Kidney (tissue), 14 donors: ENCODE results near the gene CX3CL1. TPM values are rescaled to one million over a fixed set of nuclear protein-coding genes. Genes with fewer than 3 reads are reported as not detected.

Experiments
- DNase-seq, 5 donors: peaks; one replicate each; pipeline ENCODE4 v3.0.0-alpha.2; 2013 to 2020
- FAIRE-seq: peaks from 2 replicates; lab custom pipeline; 2012; peaks lifted over from hg19 to GRCh38; lab: Jason Lieb, UNC
- H3K27ac ChIP-seq, 2 donors: one replicate each; pipeline ENCODE4 v1.7.0; 2013; ENCODE audit warnings: low read depth in 2 of 2, low read length in 2 of 2, inconsistent platforms in 1 of 2
- H3K27me3 ChIP-seq: one replicate; pipeline ENCODE4 v1.7.1; 2013; ENCODE audit warnings: low read length, inconsistent platforms; ENCODE audit not compliant: control insufficient read depth, insufficient read depth
- H3K36me3 ChIP-seq, 3 donors: one replicate each; pipeline versions ENCODE4 v1.7.0 to v1.7.1; 2013; ENCODE audit warnings: low read length in 3 of 3, control low read depth in 1 of 3, inconsistent platforms in 1 of 3; ENCODE audit not compliant: insufficient read depth in 3 of 3, control insufficient read depth in 2 of 3
- H3K4me1 ChIP-seq, 3 donors: one replicate each; pipeline versions ENCODE4 v1.7.0 to v1.7.1; 2013; ENCODE audit warnings: low read length in 3 of 3, inconsistent platforms in 1 of 3, low read depth in 1 of 3; ENCODE audit not compliant: control insufficient read depth in 2 of 3, insufficient read depth in 2 of 3
- H3K4me3 ChIP-seq, 3 donors: one replicate each; pipeline versions ENCODE4 v1.7.0 to v1.8.1; 2013; ENCODE audit warnings: low read length in 3 of 3, control low read depth in 1 of 3, inconsistent platforms in 1 of 3
- H3K9ac ChIP-seq, 3 donors: one replicate each; pipeline versions ENCODE4 v1.7.0 to v1.7.1; 2013; ENCODE audit warnings: low read length in 3 of 3, control low read depth in 1 of 3, inconsistent platforms in 1 of 3
- H3K9me3 ChIP-seq, 3 donors: one replicate each; pipeline versions ENCODE4 v1.7.0 to v1.7.1; 2013; ENCODE audit warnings: low read length in 3 of 3, control low read depth in 1 of 3, inconsistent platforms in 1 of 3; ENCODE audit not compliant: control insufficient read depth in 2 of 3, insufficient read depth in 1 of 3
- intact Hi-C: fragments of 100-400 bp; cut with DNase I; formaldehyde crosslinking; loops from one replicate; pipeline ENCODE4 v1.11.1; 2022
- polyA plus RNA-seq: library from polyadenylated mRNA; stranded (reverse); fragments of 350-450 nt; fragmentation: Illumina TruSeq; extraction: RNeasy Lipid Tissue Mini Kit (QIAGEN cat#74804); gene quantifications from one replicate; pipeline ENCODE4 v1.2.3, GENCODE V29; 2014; ENCODE audit warnings: low read depth, low replicate concordance; ENCODE audit not compliant: insufficient read depth
- total RNA-seq: library from RNA; stranded (reverse); fragmentation: NEBNext Ultra II Directional; extraction: Animal tissue kit (Norgen Biotek cat#: 25700); gene quantifications from one replicate; pipeline ENCODE4 v1.2.1, GENCODE V29; 2021
- TF ChIP-seq, protein P1 (sequence below): IDR thresholded peaks from 3 replicates; pipeline ENCODE4 v1.5.1; 2012; ENCODE audit warnings: mild to moderate bottlenecking, moderate library complexity, borderline replicate concordance; ENCODE audit not compliant: insufficient read depth; ENCODE audit errors: extremely low read depth
- donor health status: control.
- donor health status: control.
- donor health status: control.
- donor health status: control.
- donor health status: control.
- donor health status: DM: yes; HTN: yes; CAD: no.
- donor health status: Normal renal cell carcinoma (clear cell type).

Gene CX3CL1
- total and polyA plus RNA-seq, 2 donors from 2014 or later = 39.1 to 46.4 TPM

DNA sequence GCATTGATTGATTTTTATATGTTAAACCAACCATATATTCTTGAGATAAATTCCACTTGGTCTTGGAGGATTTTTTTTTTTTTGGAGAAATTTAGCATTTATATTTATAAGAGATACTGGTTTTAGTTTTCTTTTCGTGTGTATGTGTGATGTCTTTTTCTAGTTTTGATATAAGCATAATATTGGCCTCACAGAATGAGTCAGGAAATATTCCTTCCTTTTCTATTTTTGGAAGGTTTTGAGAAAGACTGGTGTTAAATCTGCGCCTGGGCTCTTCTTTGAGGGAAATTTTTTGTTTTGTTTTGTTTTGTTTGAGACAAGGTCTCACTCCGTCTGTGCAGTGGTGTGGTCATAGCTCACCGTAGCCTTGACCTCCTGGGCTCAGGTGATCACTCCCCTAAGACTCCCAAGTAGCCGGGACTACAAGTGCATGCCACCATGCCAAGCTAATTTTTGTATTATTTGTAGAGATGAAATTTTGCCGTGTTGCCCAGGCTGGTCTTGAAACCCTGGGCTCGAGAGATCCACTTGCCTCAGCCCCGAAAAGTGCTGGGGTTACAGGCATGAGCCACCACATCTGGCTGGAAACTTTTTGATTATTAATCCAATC lies 42.5 kb upstream of the CX3CL1 start:
- intact Hi-C loops = no loop called here
- Histone ChIP-seq H3K36me3 (no peaks in the 10 kb centered on the region), H3K27me3 (no peaks in the 10 kb centered on the region), H3K4me3 (no peak overlapping the region), H3K4me1 (no peaks in the 10 kb centered on the region), H3K27ac (no peak overlapping the region), H3K9ac (no peak overlapping the region), H3K9me3 (peaks cover 0 to 3% (median 0%) of the 10 kb centered on the region in 3 donors)
- no peak for FAIRE-seq
- no peak for DNase-seq
- TF ChIP-seq, protein P1, sequence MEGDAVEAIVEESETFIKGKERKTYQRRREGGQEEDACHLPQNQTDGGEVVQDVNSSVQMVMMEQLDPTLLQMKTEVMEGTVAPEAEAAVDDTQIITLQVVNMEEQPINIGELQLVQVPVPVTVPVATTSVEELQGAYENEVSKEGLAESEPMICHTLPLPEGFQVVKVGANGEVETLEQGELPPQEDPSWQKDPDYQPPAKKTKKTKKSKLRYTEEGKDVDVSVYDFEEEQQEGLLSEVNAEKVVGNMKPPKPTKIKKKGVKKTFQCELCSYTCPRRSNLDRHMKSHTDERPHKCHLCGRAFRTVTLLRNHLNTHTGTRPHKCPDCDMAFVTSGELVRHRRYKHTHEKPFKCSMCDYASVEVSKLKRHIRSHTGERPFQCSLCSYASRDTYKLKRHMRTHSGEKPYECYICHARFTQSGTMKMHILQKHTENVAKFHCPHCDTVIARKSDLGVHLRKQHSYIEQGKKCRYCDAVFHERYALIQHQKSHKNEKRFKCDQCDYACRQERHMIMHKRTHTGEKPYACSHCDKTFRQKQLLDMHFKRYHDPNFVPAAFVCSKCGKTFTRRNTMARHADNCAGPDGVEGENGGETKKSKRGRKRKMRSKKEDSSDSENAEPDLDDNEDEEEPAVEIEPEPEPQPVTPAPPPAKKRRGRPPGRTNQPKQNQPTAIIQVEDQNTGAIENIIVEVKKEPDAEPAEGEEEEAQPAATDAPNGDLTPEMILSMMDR = no peak

DNA sequence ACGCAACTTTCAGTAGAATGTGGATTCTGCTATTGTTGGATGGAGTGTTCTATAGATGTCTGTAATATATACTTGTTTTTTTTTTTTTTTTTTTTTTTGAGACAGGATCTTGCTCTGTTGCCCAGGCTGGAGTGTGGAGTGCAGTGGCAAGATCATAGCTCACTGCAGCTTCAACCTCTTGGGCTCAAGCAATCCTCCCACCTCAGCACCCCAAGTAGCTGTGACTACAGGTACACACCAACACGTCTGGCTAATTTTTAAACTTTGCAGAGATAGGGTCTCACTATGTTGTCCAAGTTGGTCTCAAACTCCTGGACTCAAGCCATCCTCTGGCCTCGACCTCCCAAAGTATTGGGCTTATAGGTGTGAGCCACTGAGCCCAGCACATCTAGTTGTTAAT lies 40.9 kb upstream of the CX3CL1 start:
- no peaks in the 10 kb centered on the region for H3K27me3 ChIP-seq
- FAIRE-seq (no peak), DNase-seq (no peak)
- intact Hi-C loops = no loop called here
- no peak overlapping the region for H3K9ac ChIP-seq
- TF ChIP-seq, protein P1 = no peak
- H3K27ac ChIP-seq = no peak overlapping the region
- no peaks in the 10 kb centered on the region for H3K4me1 ChIP-seq
- H3K36me3 ChIP-seq = no peaks in the 10 kb centered on the region
- H3K9me3 ChIP-seq = peaks cover 0 to under 1% (median 0%) of the 10 kb centered on the region in 3 donors
- no peak overlapping the region for H3K4me3 ChIP-seq

DNA sequence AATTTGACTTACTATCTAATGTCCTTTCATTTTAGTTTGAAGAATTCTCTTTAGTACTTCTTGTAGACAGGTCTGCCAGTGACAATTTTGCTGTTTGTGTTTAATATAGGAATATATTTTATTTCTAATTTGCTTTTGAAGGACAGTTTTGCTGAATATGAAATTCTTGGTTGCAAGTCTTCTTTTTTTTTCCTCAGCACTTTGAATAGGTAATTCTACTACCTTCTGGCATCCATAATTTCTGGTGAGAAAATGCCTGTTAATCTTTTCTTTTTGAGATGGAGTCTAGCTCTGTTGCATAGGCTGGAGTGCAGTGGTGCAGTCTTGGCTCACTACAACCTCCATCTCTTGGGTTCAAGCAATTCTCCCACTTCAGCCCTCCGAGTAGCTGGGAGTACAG lies 38.9 kb upstream of the CX3CL1 start:
- Histone ChIP-seq H3K9me3 (no peaks in the 10 kb centered on the region), H3K36me3 (no peaks in the 10 kb centered on the region), H3K27me3 (no peaks in the 10 kb centered on the region), H3K4me3 (no peak overlapping the region), H3K4me1 (no peaks in the 10 kb centered on the region), H3K9ac (no peak overlapping the region), H3K27ac (no peak overlapping the region)
- FAIRE-seq (no peak), DNase-seq (no peak)
- intact Hi-C loops = no loop called here
- TF ChIP-seq, protein P1 = no peak

DNA sequence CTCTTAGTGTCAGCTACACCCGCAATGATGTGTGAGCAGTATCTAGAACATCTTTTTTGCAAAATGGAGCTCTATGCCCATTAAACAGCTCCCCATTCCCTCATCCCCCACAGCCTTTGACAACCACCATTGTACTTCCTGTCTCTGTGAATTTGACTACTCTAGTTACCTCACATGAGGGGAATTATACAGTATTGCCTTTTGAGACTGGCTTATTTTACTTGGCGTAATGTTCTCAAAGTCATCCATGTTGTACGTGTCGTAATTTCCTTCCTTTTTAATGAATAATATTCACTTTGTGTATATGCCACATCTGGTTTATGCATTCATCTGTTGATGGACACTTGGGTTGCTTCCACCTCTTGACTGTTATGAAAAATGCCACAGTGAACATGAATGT lies 36.9 kb upstream of the CX3CL1 start:
- no peaks in the 10 kb centered on the region for H3K36me3 ChIP-seq
- H3K4me3 ChIP-seq = no peak overlapping the region
- intact Hi-C loops = no loop called here
- no peak overlapping the region for H3K9ac ChIP-seq
- H3K27me3 ChIP-seq = no peaks in the 10 kb centered on the region
- TF ChIP-seq, protein P1 = no peak
- FAIRE-seq (no peak), DNase-seq (no peak)
- H3K9me3 ChIP-seq = no peaks in the 10 kb centered on the region
- no peak overlapping the region for H3K27ac ChIP-seq
- H3K4me1 ChIP-seq = no peaks in the 10 kb centered on the region
